ENCODE results near the gene UBE2D4.

- no peak for TF ChIP-seq CTCF (conservative IDR thresholded peaks at IDR 0.05 in 1 of 2, IDR thresholded peaks at IDR 0.05 in 1 of 2; ENCODE audit: low read depth in 1 of 2, low read length in 2 of 2)
- TF ChIP-seq EZH2 (IDR thresholded peaks at IDR 0.05; ENCODE audit: low read length, missing control alignments): no peak
Measured at GRCh38 chr7:43895847-43896415, 30.3 kb upstream of the UBE2D4 start.
